ENCODE data around the gene RPS16. TPM values are rescaled to one million over a fixed set of nuclear protein-coding genes. Genes with fewer than 3 reads are reported as not detected.
A peak's percentile ranks its signal among the peaks of the same experiment; 100 is the strongest.

RPS16 gene
- total and polyA plus RNA-seq, 2 of the 13 experiments (the other 11 are each of a cell fraction or from before 2014, with no cell fraction given), result 488 to 2,583 TPM

DNA sequence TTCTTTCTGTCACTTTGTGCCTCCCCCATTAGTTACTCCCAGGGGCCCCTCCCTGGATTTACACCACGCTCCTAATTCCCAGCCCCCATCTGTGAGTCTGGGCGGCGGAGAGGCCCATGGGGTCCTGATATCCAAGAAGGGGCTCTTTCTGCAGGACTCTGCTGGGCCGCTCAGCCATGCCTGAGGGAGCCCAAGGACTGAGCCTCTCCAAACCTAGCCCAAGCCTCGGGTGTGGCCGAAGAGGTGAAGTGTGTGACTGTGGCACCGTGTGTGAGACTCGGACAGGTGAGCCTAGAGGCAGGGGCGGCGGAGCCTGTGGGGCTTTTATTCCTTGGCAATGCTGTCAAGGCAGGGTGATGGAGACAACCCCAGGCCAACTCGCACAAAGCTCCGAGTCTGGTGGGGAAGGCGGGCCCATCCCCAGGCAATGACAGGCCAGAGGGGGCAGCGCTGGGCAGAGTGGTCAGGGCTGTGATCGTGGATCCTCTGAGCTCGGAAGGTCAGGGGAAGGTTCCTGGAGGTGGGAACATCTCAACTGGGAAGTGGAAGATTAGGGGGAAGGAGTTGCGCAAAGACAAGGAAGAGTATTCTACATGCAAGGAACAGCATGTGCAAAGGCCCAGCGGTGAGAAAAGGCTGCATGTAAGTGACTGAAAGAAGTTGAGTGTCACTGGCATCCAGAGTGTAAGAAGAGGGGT lies 21.7 kb downstream of the RPS16 start (continued):
- 0 out of 2 replicates have a peak, but pooled peaks have one; percentile 41 for TF ChIP-seq SP4 (CRISPR knock-in tag; IDR thresholded peaks at IDR 0.05)
- no peak for TF ChIP-seq IKZF4 (CRISPR knock-in tag; IDR thresholded peaks at IDR 0.05; ENCODE audit: borderline replicate concordance, low read depth, not compliant biosample characterization)
- TF ChIP-seq, protein P1, sequence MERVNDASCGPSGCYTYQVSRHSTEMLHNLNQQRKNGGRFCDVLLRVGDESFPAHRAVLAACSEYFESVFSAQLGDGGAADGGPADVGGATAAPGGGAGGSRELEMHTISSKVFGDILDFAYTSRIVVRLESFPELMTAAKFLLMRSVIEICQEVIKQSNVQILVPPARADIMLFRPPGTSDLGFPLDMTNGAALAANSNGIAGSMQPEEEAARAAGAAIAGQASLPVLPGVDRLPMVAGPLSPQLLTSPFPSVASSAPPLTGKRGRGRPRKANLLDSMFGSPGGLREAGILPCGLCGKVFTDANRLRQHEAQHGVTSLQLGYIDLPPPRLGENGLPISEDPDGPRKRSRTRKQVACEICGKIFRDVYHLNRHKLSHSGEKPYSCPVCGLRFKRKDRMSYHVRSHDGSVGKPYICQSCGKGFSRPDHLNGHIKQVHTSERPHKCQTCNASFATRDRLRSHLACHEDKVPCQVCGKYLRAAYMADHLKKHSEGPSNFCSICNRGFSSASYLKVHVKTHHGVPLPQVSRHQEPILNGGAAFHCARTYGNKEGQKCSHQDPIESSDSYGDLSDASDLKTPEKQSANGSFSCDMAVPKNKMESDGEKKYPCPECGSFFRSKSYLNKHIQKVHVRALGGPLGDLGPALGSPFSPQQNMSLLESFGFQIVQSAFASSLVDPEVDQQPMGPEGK (CRISPR knock-in tag; IDR thresholded peaks at IDR 0.05), result no peak
- TF ChIP-seq ZNF101 (CRISPR knock-in tag; IDR thresholded peaks at IDR 0.05; ENCODE audit: borderline replicate concordance, low read depth), result no peak
- TF ChIP-seq PPARG (CRISPR knock-in tag; conservative IDR thresholded peaks at IDR 0.05), result no peak
- TF ChIP-seq THYN1 (CRISPR knock-in tag; IDR thresholded peaks at IDR 0.05; ENCODE audit: borderline replicate concordance, low read depth), result no peak
- TF ChIP-seq, protein P2, sequence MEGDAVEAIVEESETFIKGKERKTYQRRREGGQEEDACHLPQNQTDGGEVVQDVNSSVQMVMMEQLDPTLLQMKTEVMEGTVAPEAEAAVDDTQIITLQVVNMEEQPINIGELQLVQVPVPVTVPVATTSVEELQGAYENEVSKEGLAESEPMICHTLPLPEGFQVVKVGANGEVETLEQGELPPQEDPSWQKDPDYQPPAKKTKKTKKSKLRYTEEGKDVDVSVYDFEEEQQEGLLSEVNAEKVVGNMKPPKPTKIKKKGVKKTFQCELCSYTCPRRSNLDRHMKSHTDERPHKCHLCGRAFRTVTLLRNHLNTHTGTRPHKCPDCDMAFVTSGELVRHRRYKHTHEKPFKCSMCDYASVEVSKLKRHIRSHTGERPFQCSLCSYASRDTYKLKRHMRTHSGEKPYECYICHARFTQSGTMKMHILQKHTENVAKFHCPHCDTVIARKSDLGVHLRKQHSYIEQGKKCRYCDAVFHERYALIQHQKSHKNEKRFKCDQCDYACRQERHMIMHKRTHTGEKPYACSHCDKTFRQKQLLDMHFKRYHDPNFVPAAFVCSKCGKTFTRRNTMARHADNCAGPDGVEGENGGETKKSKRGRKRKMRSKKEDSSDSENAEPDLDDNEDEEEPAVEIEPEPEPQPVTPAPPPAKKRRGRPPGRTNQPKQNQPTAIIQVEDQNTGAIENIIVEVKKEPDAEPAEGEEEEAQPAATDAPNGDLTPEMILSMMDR (CRISPR knock-in tag; IDR thresholded peaks at IDR 0.05), result peak; percentile 77
- no peak for TF ChIP-seq ZNF792 (CRISPR knock-in tag; IDR thresholded peaks at IDR 0.05)
- TF ChIP-seq, protein P3, sequence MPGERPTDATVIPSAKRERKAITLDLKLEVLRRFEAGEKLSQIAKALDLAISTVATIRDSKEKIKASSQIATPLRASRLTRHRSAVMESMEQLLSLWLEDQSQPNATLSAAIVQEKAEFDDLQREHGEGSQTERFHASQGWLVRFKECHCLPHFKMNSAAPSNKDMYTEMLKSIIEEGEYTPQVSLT (CRISPR knock-in tag; IDR thresholded peaks at IDR 0.05; ENCODE audit: borderline replicate concordance, low read depth), result no peak
- TF ChIP-seq HNRNPL (IDR thresholded peaks at IDR 0.05; ENCODE audit: low read depth, low read length), result no peak
- peak; percentile 50; the same call in 1 of the 2 replicates for TF ChIP-seq ZFX (CRISPR knock-in tag; IDR thresholded peaks at IDR 0.05; ENCODE audit: low read depth)
- no peak for TF ChIP-seq ZNF251 (CRISPR knock-in tag; IDR thresholded peaks at IDR 0.05)
- no peak for TF ChIP-seq RFX3 (CRISPR knock-in tag; IDR thresholded peaks at IDR 0.05)
- peak; percentile 45 for TF ChIP-seq STAG1 (CRISPR knock-in tag; IDR thresholded peaks at IDR 0.05)
- TF ChIP-seq NFIB (CRISPR knock-in tag; IDR thresholded peaks at IDR 0.05; ENCODE audit: borderline replicate concordance), result no peak
- TF ChIP-seq NFATC3 (CRISPR knock-in tag; IDR thresholded peaks at IDR 0.05), result no peak
- TF ChIP-seq ZIK1 (CRISPR knock-in tag; IDR thresholded peaks at IDR 0.05; ENCODE audit: borderline replicate concordance, low read depth), result no peak
- no peak for TF ChIP-seq FOXM1 (CRISPR knock-in tag; IDR thresholded peaks at IDR 0.05)
- TF ChIP-seq, protein P4, sequence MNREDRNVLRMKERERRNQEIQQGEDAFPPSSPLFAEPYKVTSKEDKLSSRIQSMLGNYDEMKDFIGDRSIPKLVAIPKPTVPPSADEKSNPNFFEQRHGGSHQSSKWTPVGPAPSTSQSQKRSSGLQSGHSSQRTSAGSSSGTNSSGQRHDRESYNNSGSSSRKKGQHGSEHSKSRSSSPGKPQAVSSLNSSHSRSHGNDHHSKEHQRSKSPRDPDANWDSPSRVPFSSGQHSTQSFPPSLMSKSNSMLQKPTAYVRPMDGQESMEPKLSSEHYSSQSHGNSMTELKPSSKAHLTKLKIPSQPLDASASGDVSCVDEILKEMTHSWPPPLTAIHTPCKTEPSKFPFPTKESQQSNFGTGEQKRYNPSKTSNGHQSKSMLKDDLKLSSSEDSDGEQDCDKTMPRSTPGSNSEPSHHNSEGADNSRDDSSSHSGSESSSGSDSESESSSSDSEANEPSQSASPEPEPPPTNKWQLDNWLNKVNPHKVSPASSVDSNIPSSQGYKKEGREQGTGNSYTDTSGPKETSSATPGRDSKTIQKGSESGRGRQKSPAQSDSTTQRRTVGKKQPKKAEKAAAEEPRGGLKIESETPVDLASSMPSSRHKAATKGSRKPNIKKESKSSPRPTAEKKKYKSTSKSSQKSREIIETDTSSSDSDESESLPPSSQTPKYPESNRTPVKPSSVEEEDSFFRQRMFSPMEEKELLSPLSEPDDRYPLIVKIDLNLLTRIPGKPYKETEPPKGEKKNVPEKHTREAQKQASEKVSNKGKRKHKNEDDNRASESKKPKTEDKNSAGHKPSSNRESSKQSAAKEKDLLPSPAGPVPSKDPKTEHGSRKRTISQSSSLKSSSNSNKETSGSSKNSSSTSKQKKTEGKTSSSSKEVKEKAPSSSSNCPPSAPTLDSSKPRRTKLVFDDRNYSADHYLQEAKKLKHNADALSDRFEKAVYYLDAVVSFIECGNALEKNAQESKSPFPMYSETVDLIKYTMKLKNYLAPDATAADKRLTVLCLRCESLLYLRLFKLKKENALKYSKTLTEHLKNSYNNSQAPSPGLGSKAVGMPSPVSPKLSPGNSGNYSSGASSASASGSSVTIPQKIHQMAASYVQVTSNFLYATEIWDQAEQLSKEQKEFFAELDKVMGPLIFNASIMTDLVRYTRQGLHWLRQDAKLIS (CRISPR knock-in tag; IDR thresholded peaks at IDR 0.05), result no peak
- peak; percentile 51; the same call in 1 of the 2 replicates for TF ChIP-seq ZNF598 (CRISPR knock-in tag; IDR thresholded peaks at IDR 0.05; ENCODE audit: borderline replicate concordance)

All from HepG2 (cell line).